Neuron (in vitro differentiated cells): ENCODE data around the gene EML4.
"Not testable (repeated sequence)": the region's sequence is repeated elsewhere in the genome, so short reads cannot be mapped to it uniquely, and the experiment has no call there.

Experiments
- H2AFZ ChIP-seq: one replicate; pipeline ENCODE4 v1.6.1; 2013; ENCODE audit warnings: low read depth, mild to moderate bottlenecking, inconsistent platforms, low read length, moderate library complexity
- H3K27me3 ChIP-seq: one replicate; pipeline ENCODE4 v1.6.1; 2013; ENCODE audit warnings: low read length; ENCODE audit not compliant: insufficient read depth
- H3K36me3 ChIP-seq: one replicate; pipeline ENCODE4 v1.6.1; 2013; ENCODE audit warnings: low read length; ENCODE audit not compliant: insufficient read depth
- H3K4me1 ChIP-seq: one replicate; pipeline ENCODE4 v1.6.1; 2013; ENCODE audit warnings: low read length; ENCODE audit not compliant: insufficient read depth
- H3K4me3 ChIP-seq: 2 replicates; pipeline ENCODE4 v1.5.1; 2013; ENCODE audit warnings: mild to moderate bottlenecking, low read length, moderate library complexity
- H3K9me3 ChIP-seq: one replicate; pipeline ENCODE4 v1.6.1; 2013; ENCODE audit warnings: low read length

EML4 gene

DNA sequence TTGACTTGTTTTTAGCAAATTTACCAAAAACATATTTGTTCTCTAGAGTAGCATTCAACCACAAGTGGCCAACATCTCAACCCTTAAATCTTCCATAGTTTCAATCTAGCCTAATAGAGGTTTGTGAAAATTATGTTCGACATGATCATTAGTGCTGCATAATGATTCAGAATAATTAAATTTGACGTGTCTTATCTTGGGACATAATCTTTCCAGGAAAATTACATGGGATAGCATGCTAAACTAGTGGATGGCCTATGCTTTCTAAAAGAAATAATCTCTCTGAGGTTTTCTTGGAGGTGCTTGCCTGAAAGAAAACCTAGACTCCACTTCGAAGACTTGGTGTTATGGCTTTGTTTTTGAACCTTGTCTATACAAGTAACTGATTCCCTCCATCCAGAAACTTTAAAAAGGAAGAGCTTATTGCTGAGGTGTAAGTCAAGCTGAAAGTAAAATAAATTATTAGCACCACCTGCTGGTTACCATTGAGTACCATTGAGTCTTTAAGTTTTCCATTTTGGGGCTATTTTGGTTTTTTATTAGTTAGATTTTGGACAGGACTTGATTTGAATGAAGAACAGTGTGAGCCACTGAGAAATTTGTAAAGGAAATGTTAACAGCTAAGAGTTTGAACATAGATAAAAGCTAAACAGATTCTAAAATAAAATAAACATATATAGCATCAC is 159.1 kb downstream of the EML4 start:
- Histone ChIP-seq H3K4me1 (no peaks in the 10 kb centered on the region), H3K4me3 (no peak overlapping the region), H3K36me3 (peaks cover 52% of the 10 kb centered on the region), H3K9me3 (no peaks in the 10 kb centered on the region), H3K27me3 (no peaks in the 10 kb centered on the region), H2AFZ (no peak overlapping the region)

- Histone ChIP-seq H2AFZ (no peak overlapping the region), H3K4me3 (no peak overlapping the region), H3K9me3 (no peaks in the 10 kb centered on the region), H3K36me3 (peaks cover 58% of the 10 kb centered on the region), H3K4me1 (no peaks in the 10 kb centered on the region), H3K27me3 (no peaks in the 10 kb centered on the region)
Measured at GRCh38 chr2:42328923-42329322, 159.8 kb downstream of the EML4 start.

DNA sequence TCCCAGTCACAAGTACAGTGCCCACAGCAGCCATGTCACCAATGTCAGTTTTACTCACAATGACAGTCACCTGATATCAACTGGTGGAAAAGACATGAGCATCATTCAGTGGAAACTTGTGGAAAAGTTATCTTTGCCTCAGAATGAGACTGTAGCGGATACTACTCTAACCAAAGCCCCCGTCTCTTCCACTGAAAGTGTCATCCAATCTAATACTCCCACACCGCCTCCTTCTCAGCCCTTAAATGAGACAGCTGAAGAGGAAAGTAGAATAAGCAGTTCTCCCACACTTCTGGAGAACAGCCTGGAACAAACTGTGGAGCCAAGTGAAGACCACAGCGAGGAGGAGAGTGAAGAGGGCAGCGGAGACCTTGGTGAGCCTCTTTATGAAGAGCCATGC is 160.6 kb downstream of the EML4 start:
- Histone ChIP-seq H3K4me3 (no peak overlapping the region), H3K9me3 (no peaks in the 10 kb centered on the region), H3K27me3 (no peaks in the 10 kb centered on the region), H2AFZ (no peak overlapping the region), H3K4me1 (no peaks in the 10 kb centered on the region), H3K36me3 (peaks cover 61% of the 10 kb centered on the region)

DNA sequence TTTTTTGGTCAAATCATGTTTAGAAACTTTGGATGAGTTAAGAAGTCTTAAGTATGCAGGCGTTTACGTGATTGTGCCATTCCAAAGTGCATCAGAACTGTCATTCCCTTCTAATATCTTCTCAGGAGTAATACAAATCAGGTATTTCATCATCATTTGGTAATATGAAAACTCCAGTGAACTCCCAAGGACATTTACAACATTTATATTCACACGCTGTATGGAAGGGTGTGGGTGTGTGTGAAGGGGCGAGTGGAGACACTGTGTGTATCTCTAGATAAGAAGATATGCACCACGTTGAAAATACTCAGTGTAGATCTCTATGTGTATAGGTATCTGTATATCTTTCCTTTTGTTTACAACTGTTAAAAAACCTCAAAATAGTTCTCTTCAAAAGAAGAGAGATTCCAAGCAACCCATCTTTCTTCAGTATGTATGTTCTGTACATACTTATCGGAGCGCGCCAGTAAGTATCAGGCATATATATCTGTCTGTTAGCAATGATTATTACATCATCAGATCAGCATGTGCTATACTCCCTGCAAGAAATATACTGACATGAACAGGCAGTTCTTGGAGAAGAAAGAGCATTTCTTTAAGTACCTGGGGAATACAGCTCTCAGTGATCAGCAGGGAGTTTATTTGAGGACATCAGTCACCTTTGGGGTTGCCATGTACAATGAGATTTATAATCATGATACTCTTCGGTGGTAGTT is 162.6 kb downstream of the EML4 start:
- no peaks in the 10 kb centered on the region for H3K9me3 ChIP-seq
- peaks cover 62% of the 10 kb centered on the region for H3K36me3 ChIP-seq
- H3K4me3 ChIP-seq: no peak overlapping the region
- H2AFZ ChIP-seq: no peak overlapping the region
- no peaks in the 10 kb centered on the region for H3K27me3 ChIP-seq
- no peaks in the 10 kb centered on the region for H3K4me1 ChIP-seq

DNA sequence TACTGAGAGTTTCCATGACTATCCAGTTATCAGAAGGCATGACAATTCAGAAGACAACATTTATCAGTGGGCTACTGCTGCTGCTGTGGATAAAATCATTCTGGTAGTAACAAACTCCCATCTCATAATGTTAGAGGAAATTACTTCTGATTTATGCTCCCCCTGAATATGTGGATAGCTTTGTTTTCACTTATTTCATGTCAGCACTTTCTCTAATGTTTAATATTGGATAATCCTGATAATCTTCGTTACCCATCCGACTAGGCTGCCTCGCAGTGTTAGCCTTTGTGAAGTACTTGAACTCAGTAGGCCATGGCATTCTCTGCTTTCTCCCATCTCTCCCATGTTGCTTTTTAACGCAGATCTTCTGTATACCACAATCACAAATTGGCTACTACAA is 163.4 kb downstream of the EML4 start:
- H3K9me3 ChIP-seq: no peaks in the 10 kb centered on the region
- H3K4me1 ChIP-seq: no peaks in the 10 kb centered on the region
- H2AFZ ChIP-seq: no peak overlapping the region
- H3K36me3 ChIP-seq: peaks cover 62% of the 10 kb centered on the region
- no peaks in the 10 kb centered on the region for H3K27me3 ChIP-seq
- no peak overlapping the region for H3K4me3 ChIP-seq

DNA sequence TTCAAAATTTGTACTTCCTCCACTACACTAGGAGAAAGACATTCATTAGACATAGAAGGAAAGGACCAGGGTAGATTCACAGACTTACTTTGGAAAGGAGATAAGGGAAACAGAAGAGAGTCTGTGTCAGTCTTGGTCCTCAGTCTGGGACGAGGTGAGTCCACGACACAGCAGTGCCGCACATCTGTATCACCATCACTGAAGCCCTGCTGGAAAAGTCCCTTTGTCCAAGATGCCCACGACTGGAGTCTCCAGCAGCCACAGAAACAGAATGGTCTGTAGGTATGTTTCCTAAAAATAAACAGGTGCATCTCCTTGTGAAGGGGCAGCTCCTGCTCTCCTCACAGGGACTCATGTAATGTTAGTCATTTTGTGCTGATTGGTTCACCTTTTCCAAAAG is 164.4 kb downstream of the EML4 start:
- peaks cover 4% of the 10 kb centered on the region for H3K9me3 ChIP-seq
- peaks cover 72% of the 10 kb centered on the region for H3K36me3 ChIP-seq
- H2AFZ ChIP-seq: no peak overlapping the region
- no peak overlapping the region for H3K4me3 ChIP-seq
- no peaks in the 10 kb centered on the region for H3K27me3 ChIP-seq
- H3K4me1 ChIP-seq: no peaks in the 10 kb centered on the region

GRCh38 chr2:42334220-42334619 is 165.1 kb downstream of the EML4 start:
- Histone ChIP-seq H3K9me3 (peaks cover 4% of the 10 kb centered on the region), H3K4me3 (no peak overlapping the region), H2AFZ (no peak overlapping the region), H3K27me3 (no peaks in the 10 kb centered on the region), H3K4me1 (no peaks in the 10 kb centered on the region), H3K36me3 (peaks cover 67% of the 10 kb centered on the region)

- H3K4me1 ChIP-seq, H3K9me3 ChIP-seq, H3K27me3 ChIP-seq, H3K4me3 ChIP-seq, H2AFZ ChIP-seq: not testable (repeated sequence)
- H3K36me3 ChIP-seq: peaks cover 63% of the 10 kb centered on the region
Measured at GRCh38 chr2:42334865-42335264, 165.7 kb downstream of the EML4 start.

- Histone ChIP-seq H3K27me3 (no peaks in the 10 kb centered on the region), H3K36me3 (peaks cover 64% of the 10 kb centered on the region), H3K9me3 (peaks cover 4% of the 10 kb centered on the region), H2AFZ (no peak overlapping the region), H3K4me1 (no peaks in the 10 kb centered on the region), H3K4me3 (no peak overlapping the region)
Measured at GRCh38 chr2:42335514-42336104, 166.5 kb downstream of the EML4 start.

GRCh38 chr2:42336361-42336965 is 167.3 kb downstream of the EML4 start:
- peaks cover 6% of the 10 kb centered on the region for H3K9me3 ChIP-seq
- peaks cover 63% of the 10 kb centered on the region for H3K36me3 ChIP-seq
- H3K4me3 ChIP-seq: no peak overlapping the region
- H3K27me3 ChIP-seq: no peaks in the 10 kb centered on the region
- no peaks in the 10 kb centered on the region for H3K4me1 ChIP-seq
- no peak overlapping the region for H2AFZ ChIP-seq

DNA sequence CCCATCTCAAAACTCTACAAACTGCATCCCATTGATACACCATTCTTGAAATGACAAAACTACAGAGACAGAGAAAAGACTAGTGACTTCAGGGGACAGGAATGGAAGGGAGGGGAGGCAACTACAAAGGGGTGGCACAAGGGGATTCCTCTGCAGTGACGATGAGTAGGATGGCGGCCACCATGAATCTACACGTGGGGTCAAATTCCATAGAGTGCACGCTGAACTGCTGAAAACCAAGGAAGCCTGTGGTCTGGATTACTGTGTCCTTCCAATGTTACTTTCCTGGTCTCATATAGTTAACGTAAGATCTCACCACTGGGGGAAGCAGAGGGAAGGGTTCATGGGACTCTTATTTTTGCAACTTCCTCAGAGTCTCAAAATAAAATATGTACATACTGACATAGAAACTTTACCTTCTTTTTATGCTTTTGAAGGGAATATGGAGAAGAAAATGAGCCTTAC is 168.2 kb downstream of the EML4 start:
- H3K9me3 ChIP-seq: peaks cover 6% of the 10 kb centered on the region
- no peaks in the 10 kb centered on the region for H3K27me3 ChIP-seq
- H3K4me1 ChIP-seq: no peaks in the 10 kb centered on the region
- peaks cover 58% of the 10 kb centered on the region for H3K36me3 ChIP-seq
- no peak overlapping the region for H2AFZ ChIP-seq
- H3K4me3 ChIP-seq: no peak overlapping the region

GRCh38 chr2:42337846-42338566 is 168.9 kb downstream of the EML4 start:
- peaks cover 6% of the 10 kb centered on the region for H3K4me1 ChIP-seq
- no peak overlapping the region for H2AFZ ChIP-seq
- no peaks in the 10 kb centered on the region for H3K27me3 ChIP-seq
- H3K4me3 ChIP-seq: no peak overlapping the region
- H3K9me3 ChIP-seq: peaks cover 6% of the 10 kb centered on the region
- peaks cover 52% of the 10 kb centered on the region for H3K36me3 ChIP-seq
